ENCODE data around the gene HMCN1.

- TF ChIP-seq, protein P1, sequence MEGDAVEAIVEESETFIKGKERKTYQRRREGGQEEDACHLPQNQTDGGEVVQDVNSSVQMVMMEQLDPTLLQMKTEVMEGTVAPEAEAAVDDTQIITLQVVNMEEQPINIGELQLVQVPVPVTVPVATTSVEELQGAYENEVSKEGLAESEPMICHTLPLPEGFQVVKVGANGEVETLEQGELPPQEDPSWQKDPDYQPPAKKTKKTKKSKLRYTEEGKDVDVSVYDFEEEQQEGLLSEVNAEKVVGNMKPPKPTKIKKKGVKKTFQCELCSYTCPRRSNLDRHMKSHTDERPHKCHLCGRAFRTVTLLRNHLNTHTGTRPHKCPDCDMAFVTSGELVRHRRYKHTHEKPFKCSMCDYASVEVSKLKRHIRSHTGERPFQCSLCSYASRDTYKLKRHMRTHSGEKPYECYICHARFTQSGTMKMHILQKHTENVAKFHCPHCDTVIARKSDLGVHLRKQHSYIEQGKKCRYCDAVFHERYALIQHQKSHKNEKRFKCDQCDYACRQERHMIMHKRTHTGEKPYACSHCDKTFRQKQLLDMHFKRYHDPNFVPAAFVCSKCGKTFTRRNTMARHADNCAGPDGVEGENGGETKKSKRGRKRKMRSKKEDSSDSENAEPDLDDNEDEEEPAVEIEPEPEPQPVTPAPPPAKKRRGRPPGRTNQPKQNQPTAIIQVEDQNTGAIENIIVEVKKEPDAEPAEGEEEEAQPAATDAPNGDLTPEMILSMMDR (IDR thresholded peaks at IDR 0.05; ENCODE audit: low read length) = no peak
- TF ChIP-seq EZH2 (IDR thresholded peaks at IDR 0.05; ENCODE audit: borderline replicate concordance, low read length) = no peak
Observed at GRCh38 chr1:185860859-185861258, 126.7 kb downstream of the HMCN1 start.
